K562 (cell line): ENCODE results near the gene RARG. TPM values are rescaled to one million over a fixed set of nuclear protein-coding genes. Genes with fewer than 3 reads are reported as not detected.

ENCODE experiments used
- CBX2 ChIP-seq: fragments of 200-600 bp; sonication (generic); IDR thresholded peaks from one replicate; pipeline ENCODE4 v1.6.1; 2012; ENCODE audit warnings: mild to moderate bottlenecking, low read length, inconsistent platforms; ENCODE audit not compliant: insufficient read depth, poor library complexity, severe bottlenecking
- GTF2A2 ChIP-seq: IDR thresholded peaks from 2 replicates; pipeline ENCODE4 v1.6.1; 2016; ENCODE audit warnings: mild to moderate bottlenecking, missing genetic modification characterization, missing compliant biosample characterization
- HDGF ChIP-seq: fragments of 450-650 bp; IDR thresholded peaks from 2 replicates; pipeline ENCODE4 v1.6.1; 2016
- NFYB ChIP-seq: IDR thresholded peaks from 2 replicates; pipeline ENCODE4 v1.6.1; 2011; ENCODE audit warnings: mild to moderate bottlenecking, moderate library complexity; ENCODE audit not compliant: insufficient read length; ENCODE audit errors: extremely low read depth
- NR3C1 ChIP-seq: sonication (generic); formaldehyde crosslinking; IDR thresholded peaks from 2 replicates; pipeline ENCODE4 v1.8.1; 2022; ENCODE audit warnings: missing genetic modification reagents
- PTBP1 ChIP-seq: fragments of 200-400 bp; formaldehyde crosslinking; IDR thresholded peaks from 2 replicates; pipeline ENCODE4 v1.6.1; 2017; ENCODE audit warnings: low read depth, low read length
- RERE ChIP-seq: sonication (generic); formaldehyde crosslinking; IDR thresholded peaks from 2 replicates; pipeline ENCODE4 v1.8.0; 2023; ENCODE audit warnings: missing genetic modification reagents, mild to moderate bottlenecking, borderline replicate concordance
- SLC30A9 ChIP-seq: fragments of 250-450 bp; sonication (Bioruptor Pico); IDR thresholded peaks from 2 replicates; pipeline ENCODE4 v1.8.0; 2022; ENCODE audit warnings: mild to moderate bottlenecking, moderate library complexity
- ZNF184 ChIP-seq: sonication (generic); formaldehyde crosslinking; IDR thresholded peaks from 2 replicates; pipeline ENCODE4 v1.5.0; 2020; ENCODE audit warnings: missing genetic modification reagents
- ZNF41 ChIP-seq: fragments of 250-450 bp; sonication (Bioruptor Pico); conservative IDR thresholded peaks from 2 replicates; pipeline ENCODE4 v1.4.0; 2020; ENCODE audit warnings: mild to moderate bottlenecking
- ZNF589 ChIP-seq: fragments of 200-800 bp; sonication (Bioruptor generic); IDR thresholded peaks from 2 replicates; pipeline ENCODE4 v1.6.1; 2016; ENCODE audit warnings: low read depth, missing genetic modification characterization, missing compliant biosample characterization
- polyA plus RNA-seq, 8 experiments: library from polyadenylated mRNA; depleted of rRNA in 4 of 8; stranded (reverse) in 5 of 8; unstranded in 3 of 8; fragments of >200 nt; fragmentation: Nextera tagmentation in 2 of 8; fragmentation: Illumina TruSeq in 1 of 8; extraction: Ambion mirVana in 2 of 8; extraction: Trizol in 1 of 8; gene quantifications; 2 replicates each; pipeline versions ENCODE4 v1.2.1 to v1.2.3, GENCODE V29; 2011 to 2014; ENCODE audit warnings: inconsistent platforms in 1 of 8, missing spikeins in 1 of 8
- total RNA-seq, 7 experiments: library from RNA; depleted of rRNA in 6 of 7; stranded (reverse); fragments of >200 nt in 6 of 7; fragmentation: Illumina TruSeq in 2 of 7; extraction: Trizol in 2 of 7; gene quantifications; 2 replicates each; pipeline versions ENCODE4 v1.2.1 to v1.2.3, GENCODE V29; 2011 to 2021; ENCODE audit warnings: low replicate concordance in 1 of 7

The RARG gene
- total and polyA plus RNA-seq, 9 of the 15 experiments (the other 6 are each of a cell fraction or from before 2014, with no cell fraction given) = 0.18 to 7.6 (median 3.8) TPM

GRCh38 chr12:53221203-53222080 is 10.6 kb downstream of the RARG start (continued):
- TF ChIP-seq RERE (CRISPR knock-in tag) (no peak), ZNF589 (peak; percentile 26; the same call in 1 of the 2 replicates), ZNF41 (CRISPR knock-in tag) (no peak), SLC30A9 (no peak), NFYB (no peak), NR3C1 (CRISPR knock-in tag) (no peak), GTF2A2 (tag) (no peak), CBX2 (no peak), ZNF184 (CRISPR knock-in tag) (no peak), PTBP1 (no peak), HDGF (0 out of 2 replicates have a peak, but pooled peaks have one; percentile 76)
